Nephron progenitor cell (in vitro differentiated cells): Measurements from ENCODE around the gene SCGB1C1.
A peak's percentile ranks its signal among the peaks of the same experiment; 100 is the strongest.

Experiments used
- DNase-seq: peaks from one replicate; pipeline ENCODE4 v3.0.0; 2021
- H3K27ac Mint-ChIP-seq: 2 replicates; pipeline ENCODE4 v1.8.0; 2021; ENCODE audit warnings: mild to moderate bottlenecking, moderate library complexity, mixed read lengths
- H3K27me3 Mint-ChIP-seq: 2 replicates; pipeline ENCODE4 v1.8.0; 2021; ENCODE audit warnings: mild to moderate bottlenecking, low read depth, mixed read lengths; ENCODE audit not compliant: poor library complexity
- H3K36me3 Mint-ChIP-seq: 2 replicates; pipeline ENCODE4 v1.8.0; 2021; ENCODE audit warnings: low read depth, mixed read lengths
- H3K4me1 Mint-ChIP-seq: 2 replicates; pipeline ENCODE4 v1.8.0; 2021; ENCODE audit warnings: mixed read lengths
- H3K4me3 Mint-ChIP-seq: 2 replicates; pipeline ENCODE4 v1.8.0; 2021; ENCODE audit warnings: mild to moderate bottlenecking, moderate library complexity, mixed read lengths
- H3K9me3 Mint-ChIP-seq: 2 replicates; pipeline ENCODE4 v1.8.0; 2021; ENCODE audit warnings: mild to moderate bottlenecking, moderate library complexity, mixed read lengths
- CTCF ChIP-seq: fragments of 200-600 bp; sonication (generic); IDR thresholded peaks from 2 replicates; pipeline ENCODE4 v1.5.0; 2021; ENCODE audit warnings: antibody characterized with exemption

SCGB1C1 gene

GRCh38 chr11:201966-202365 is 9.1 kb downstream of the SCGB1C1 start:
- H3K4me1 Mint-ChIP-seq, result peaks cover 17% of the 10 kb centered on the region
- peak overlapping the region; percentile 47 for H3K27ac Mint-ChIP-seq
- H3K36me3 Mint-ChIP-seq, result peaks cover 12% of the 10 kb centered on the region
- TF ChIP-seq CTCF, result no peak
- peaks cover 6% of the 10 kb centered on the region for H3K27me3 Mint-ChIP-seq
- H3K9me3 Mint-ChIP-seq, result no peaks in the 10 kb centered on the region
- no peak for DNase-seq
- H3K4me3 Mint-ChIP-seq, result no peak overlapping the region

GRCh38 chr11:202490-202889 is 9.6 kb downstream of the SCGB1C1 start:
- H3K27ac Mint-ChIP-seq, result peak overlapping the region; percentile 47
- peaks cover 6% of the 10 kb centered on the region for H3K27me3 Mint-ChIP-seq
- peaks cover 12% of the 10 kb centered on the region for H3K36me3 Mint-ChIP-seq
- no peaks in the 10 kb centered on the region for H3K9me3 Mint-ChIP-seq
- DNase-seq, result no peak
- H3K4me1 Mint-ChIP-seq, result peaks cover 17% of the 10 kb centered on the region
- H3K4me3 Mint-ChIP-seq, result no peak overlapping the region
- TF ChIP-seq CTCF, result no peak

- peaks cover 17% of the 10 kb centered on the region for H3K4me1 Mint-ChIP-seq
Observed at GRCh38 chr11:203056-203944, 10.4 kb downstream of the SCGB1C1 start.

GRCh38 chr11:203945-204586 is 11.2 kb downstream of the SCGB1C1 start:
- H3K4me3 Mint-ChIP-seq, result peak overlapping the region; percentile 49
- H3K27me3 Mint-ChIP-seq, result no peaks in the 10 kb centered on the region
- H3K36me3 Mint-ChIP-seq, result peaks cover 12% of the 10 kb centered on the region
- peaks cover 18% of the 10 kb centered on the region for H3K4me1 Mint-ChIP-seq
- no peaks in the 10 kb centered on the region for H3K9me3 Mint-ChIP-seq
- TF ChIP-seq CTCF, result no peak
- no peak overlapping the region for H3K27ac Mint-ChIP-seq
- DNase-seq, result no peak

More at GRCh38 chr11:203056-203944, 10.4 kb downstream of the SCGB1C1 start:
- no peak for DNase-seq
- H3K9me3 Mint-ChIP-seq, result no peaks in the 10 kb centered on the region
- H3K4me3 Mint-ChIP-seq, result no peak overlapping the region
- no peaks in the 10 kb centered on the region for H3K27me3 Mint-ChIP-seq
- peak overlapping the region; percentile 42 for H3K27ac Mint-ChIP-seq
- no peak for TF ChIP-seq CTCF
- H3K36me3 Mint-ChIP-seq, result peaks cover 12% of the 10 kb centered on the region

GRCh38 chr11:204587-205109 is 11.8 kb downstream of the SCGB1C1 start:
- Mint-ChIP-seq H3K4me3 (no peak overlapping the region), H3K4me1 (peaks cover 24% of the 10 kb centered on the region), H3K9me3 (no peaks in the 10 kb centered on the region), H3K27me3 (no peaks in the 10 kb centered on the region), H3K36me3 (peaks cover 12% of the 10 kb centered on the region), H3K27ac (no peak overlapping the region)
- no peak for DNase-seq
- TF ChIP-seq CTCF, result no peak
